ENCODE results near the gene GRK4. TPM values are rescaled to one million over a fixed set of nuclear protein-coding genes. Genes with fewer than 3 reads are reported as not detected.

Gene GRK4
- total and polyA plus RNA-seq, 10 of the 15 experiments (the other 5 are each of a cell fraction or from before 2014, with no cell fraction given) = 1.1 to 4.0 (median 2.5) TPM

- in situ Hi-C loops (cut with MboI) = no loop called here
- ChIA-PET SMC1A (ENCODE audit: uncharacterized antibody, unreplicated experiment) (interaction anchor here (0.7 to 1.6 kb wide), 5 partner anchors 23 to 230 kb away, joined by 3 to 10 read pairs (median 3); no protein-coding TSS in a partner anchor), CTCF (interaction anchor here (1.3 to 1.8 kb wide), 5 partner anchors 20 to 35 kb away, joined by 3 to 12 read pairs (median 4); no protein-coding TSS in a partner anchor), POLR2A (interaction anchor here (2.4 kb wide), 1 partner anchor 77 kb away, joined by 4 read pairs; no protein-coding TSS in a partner anchor), RAD21 (ENCODE audit: unreplicated experiment) (interaction anchor here (1.1 to 1.4 kb wide), 3 partner anchors 20 to 36 kb away, joined by 3 to 6 read pairs (median 3); no protein-coding TSS in a partner anchor)
- no TSS peak for BruUV-seq (replicated peaks)
- Histone ChIP-seq H4K20me1 (ENCODE audit: control insufficient read depth, insufficient read depth) (no peaks in the 10 kb centered on the region), H3K27me3 (replicated peaks in 1 of 2; ENCODE audit: control insufficient read depth in 2 of 2, insufficient read depth in 2 of 2, low read length in 1 of 2) (no peaks in the 10 kb centered on the region), H2AFZ (ENCODE audit: control insufficient read depth, low read depth, low read length) (peak overlapping the region; percentile 74; the same call in 1 of the 2 replicates), H3K27ac (ENCODE audit: control insufficient read depth, insufficient read depth) (peak overlapping the region; percentile 50; the same call in 1 of the 2 replicates), H3K79me2 (ENCODE audit: control insufficient read depth, insufficient read depth, low read length) (no peaks in the 10 kb centered on the region), H3K4me2 (ENCODE audit: control insufficient read depth, insufficient read depth) (peak overlapping the region; percentile 93), H3K4me3 (no peak overlapping the region), H3K9ac (ENCODE audit: control insufficient read depth, insufficient read depth, low read length) (peak overlapping the region; percentile 24; the same call in 1 of the 2 replicates), H3K9me3 (replicated peaks; ENCODE audit: control insufficient read depth, insufficient read depth, low read length) (no peaks in the 10 kb centered on the region), H3K36me3 (ENCODE audit: control insufficient read depth in 2 of 2, insufficient read depth in 2 of 2, low read length in 1 of 2) (no peaks in the 10 kb centered on the region), H3K4me1 (ENCODE audit: control insufficient read depth, insufficient read depth, low read length) (peaks cover 25% of the 10 kb centered on the region)
- 52% methylated on average over 7 of the region's 7 CpGs for WGBS (ENCODE audit: insufficient coverage, insufficient replicate concordance, low lambda C conversion rate, missing lambda C conversion rate)
- ATAC-seq = no peak
- no peak for FAIRE-seq
- intact Hi-C loops (cut with micrococcal nuclease; ENCODE audit: unreplicated experiment) = no loop called here
- DNase-seq (ENCODE audit: low read depth, low spot score) = no peak
- TF ChIP-seq STAT1 (conservative IDR thresholded peaks at IDR 0.05) (no peak), ASH2L (IDR thresholded peaks at IDR 0.05; ENCODE audit: borderline replicate concordance, low read depth) (no peak), MXI1 (IDR thresholded peaks at IDR 0.05; ENCODE audit: low read depth, low read length) (no peak), ZNF384 (IDR thresholded peaks at IDR 0.05; ENCODE audit: borderline replicate concordance, low read depth, low read length) (no peak), HDAC2 (IDR thresholded peaks at IDR 0.05) (no peak), ELK1 (IDR thresholded peaks at IDR 0.05; ENCODE audit: low read depth, low read length) (no peak), KDM1A (IDR thresholded peaks at IDR 0.05; ENCODE audit: borderline replicate concordance) (no peak), PAX8 (IDR thresholded peaks at IDR 0.05) (no peak), MEF2B (IDR thresholded peaks at IDR 0.05; ENCODE audit: partially characterized antibody, poor library complexity, severe bottlenecking) (no peak), HDAC6 (IDR thresholded peaks at IDR 0.05; ENCODE audit: unreplicated experiment) (no peak), TCF12 (IDR thresholded peaks at IDR 0.05; ENCODE audit: low read depth, low read length) (no peak), SMAD1 (IDR thresholded peaks at IDR 0.05; ENCODE audit: low read depth, partially characterized antibody) (no peak), CBX3 (IDR thresholded peaks at IDR 0.05; ENCODE audit: borderline replicate concordance, low read depth) (no peak), CBFB (IDR thresholded peaks at IDR 0.05; ENCODE audit: low read depth) (no peak), FOXK2 (IDR thresholded peaks at IDR 0.05) (no peak)
- TF ChIP-seq, protein P1, sequence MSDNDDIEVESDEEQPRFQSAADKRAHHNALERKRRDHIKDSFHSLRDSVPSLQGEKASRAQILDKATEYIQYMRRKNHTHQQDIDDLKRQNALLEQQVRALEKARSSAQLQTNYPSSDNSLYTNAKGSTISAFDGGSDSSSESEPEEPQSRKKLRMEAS (IDR thresholded peaks at IDR 0.05; ENCODE audit: low read depth, low read length) = no peak
- TF ChIP-seq, protein P2, sequence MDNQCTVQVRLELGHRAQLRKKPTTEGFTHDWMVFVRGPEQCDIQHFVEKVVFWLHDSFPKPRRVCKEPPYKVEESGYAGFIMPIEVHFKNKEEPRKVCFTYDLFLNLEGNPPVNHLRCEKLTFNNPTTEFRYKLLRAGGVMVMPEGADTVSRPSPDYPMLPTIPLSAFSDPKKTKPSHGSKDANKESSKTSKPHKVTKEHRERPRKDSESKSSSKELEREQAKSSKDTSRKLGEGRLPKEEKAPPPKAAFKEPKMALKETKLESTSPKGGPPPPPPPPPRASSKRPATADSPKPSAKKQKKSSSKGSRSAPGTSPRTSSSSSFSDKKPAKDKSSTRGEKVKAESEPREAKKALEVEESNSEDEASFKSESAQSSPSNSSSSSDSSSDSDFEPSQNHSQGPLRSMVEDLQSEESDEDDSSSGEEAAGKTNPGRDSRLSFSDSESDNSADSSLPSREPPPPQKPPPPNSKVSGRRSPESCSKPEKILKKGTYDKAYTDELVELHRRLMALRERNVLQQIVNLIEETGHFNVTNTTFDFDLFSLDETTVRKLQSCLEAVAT (IDR thresholded peaks at IDR 0.05) = no peak
- TF ChIP-seq, protein P3, sequence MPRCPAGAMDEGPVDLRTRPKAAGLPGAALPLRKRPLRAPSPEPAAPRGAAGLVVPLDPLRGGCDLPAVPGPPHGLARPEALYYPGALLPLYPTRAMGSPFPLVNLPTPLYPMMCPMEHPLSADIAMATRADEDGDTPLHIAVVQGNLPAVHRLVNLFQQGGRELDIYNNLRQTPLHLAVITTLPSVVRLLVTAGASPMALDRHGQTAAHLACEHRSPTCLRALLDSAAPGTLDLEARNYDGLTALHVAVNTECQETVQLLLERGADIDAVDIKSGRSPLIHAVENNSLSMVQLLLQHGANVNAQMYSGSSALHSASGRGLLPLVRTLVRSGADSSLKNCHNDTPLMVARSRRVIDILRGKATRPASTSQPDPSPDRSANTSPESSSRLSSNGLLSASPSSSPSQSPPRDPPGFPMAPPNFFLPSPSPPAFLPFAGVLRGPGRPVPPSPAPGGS (IDR thresholded peaks at IDR 0.05; ENCODE audit: borderline replicate concordance, insufficient read depth, low read depth, low read length, poor library complexity, severe bottlenecking) = no peak
- TF ChIP-seq, protein P4, sequence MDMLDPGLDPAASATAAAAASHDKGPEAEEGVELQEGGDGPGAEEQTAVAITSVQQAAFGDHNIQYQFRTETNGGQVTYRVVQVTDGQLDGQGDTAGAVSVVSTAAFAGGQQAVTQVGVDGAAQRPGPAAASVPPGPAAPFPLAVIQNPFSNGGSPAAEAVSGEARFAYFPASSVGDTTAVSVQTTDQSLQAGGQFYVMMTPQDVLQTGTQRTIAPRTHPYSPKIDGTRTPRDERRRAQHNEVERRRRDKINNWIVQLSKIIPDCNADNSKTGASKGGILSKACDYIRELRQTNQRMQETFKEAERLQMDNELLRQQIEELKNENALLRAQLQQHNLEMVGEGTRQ (IDR thresholded peaks at IDR 0.05; ENCODE audit: borderline replicate concordance, low read depth, low read length) = no peak
Measured at GRCh38 chr4:3013323-3013722, 50.0 kb downstream of the GRK4 start.
